IMR-90 (cell line): ENCODE results near the gene MALT1. TPM values are rescaled to one million over a fixed set of nuclear protein-coding genes. Genes with fewer than 3 reads are reported as not detected.

Source experiments
- polyA plus RNA-seq, 3 experiments: library from polyadenylated mRNA; depleted of rRNA; stranded (reverse); fragments of >200 nt; gene quantifications; 2 replicates each; pipeline ENCODE4 v1.2.3, GENCODE V29; 2012; ENCODE audit warnings: low replicate concordance in 1 of 3
- total RNA-seq: library from RNA; depleted of rRNA; stranded (reverse); fragments of >200 nt; gene quantifications from 2 replicates; pipeline ENCODE4 v1.2.3, GENCODE V29; 2012; rRNA removed

Gene MALT1
- total and polyA plus RNA-seq, 2 of the 4 experiments (the other 2 are of a cell fraction) = 8.3 to 25.3 TPM

Other genes with a start within 250 kb of the MALT1 start
- 81.7 and 89.1 TPM in 2 replicates for gene ALPK2, start 42.4 kb upstream of the MALT1 start, total RNA-seq
- gene ALPK2, start 42.4 kb upstream of the MALT1 start, polyA plus RNA-seq (2012; rRNA removed) = 28.0 and 33.7 TPM in 2 replicates
- gene ZNF532, start 193.4 kb downstream of the MALT1 start, total RNA-seq = 29.9 and 30.0 TPM in 2 replicates
- 36.7 and 45.8 TPM in 2 replicates for gene ZNF532, start 193.4 kb downstream of the MALT1 start, polyA plus RNA-seq (2012; rRNA removed)